Activated CD4-positive, alpha-beta T cell treated with anti-CD3 and anti-CD28 coated beads for 24 hours (primary cell): ENCODE results near the gene ALDH1L2.
A peak's percentile ranks its signal among the peaks of the same experiment; 100 is the strongest.
"Not testable (repeated sequence)": the region's sequence is repeated elsewhere in the genome, so short reads cannot be mapped to it uniquely, and the experiment has no call there.

Source experiments
- DNase-seq, 2 donors: peaks; one replicate each; pipeline ENCODE4 v3.0.0-alpha.2; 2020; ENCODE audit warnings: low read depth in 2 of 2

ALDH1L2 gene

GRCh38 chr12:105084251-105085250 lies at the start of gene ALDH1L2:
ALDH1L2 (minus strand) TSS chr12:105084458; CDS start chr12:105084436, 22 bp downstream.
- peak; percentile 27 to 51 for DNase-seq

GRCh38 chr12:105120551-105120950 lies 36.3 kb upstream of the ALDH1L2 start:
- no peak for DNase-seq

DNA sequence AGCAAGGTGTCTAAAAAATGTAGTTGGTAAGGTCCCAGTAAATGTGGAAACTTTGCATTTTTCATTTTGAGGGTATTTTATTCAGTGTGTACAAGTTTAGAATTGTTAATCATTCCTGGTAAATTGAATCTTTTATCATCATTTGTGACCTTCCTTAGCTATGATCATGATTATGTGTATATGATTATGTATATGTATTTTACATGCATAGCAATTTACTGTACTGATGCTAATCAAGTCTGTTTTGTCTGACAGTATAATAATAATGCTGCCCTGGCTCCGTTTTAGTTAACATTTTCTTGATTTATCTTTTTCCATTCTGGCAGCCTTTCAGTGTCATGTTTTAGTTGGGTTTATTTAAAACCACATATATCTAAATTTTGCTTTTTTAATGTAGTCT lies 32.7 kb upstream of the ALDH1L2 start:
- DNase-seq = no peak

DNA sequence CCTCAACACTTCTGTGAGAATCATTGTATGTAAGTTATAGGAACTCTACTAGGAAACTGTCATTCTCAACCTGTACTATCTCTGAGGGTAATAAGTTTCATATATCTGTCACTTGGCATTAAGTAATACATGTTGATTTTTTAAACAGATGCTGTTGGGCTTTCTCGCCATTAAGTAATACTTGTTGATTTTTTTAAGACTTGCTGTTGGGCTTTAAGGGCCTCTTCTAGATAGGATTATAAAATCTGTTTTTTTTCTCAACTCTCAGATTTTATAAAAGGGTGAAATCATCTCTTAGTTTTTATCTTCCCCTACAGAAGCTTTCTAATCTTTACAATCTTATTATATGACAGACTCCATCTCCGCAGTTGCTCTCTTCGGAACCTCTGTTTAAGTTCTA lies 28.8 kb upstream of the ALDH1L2 start:
- no peak for DNase-seq

DNA sequence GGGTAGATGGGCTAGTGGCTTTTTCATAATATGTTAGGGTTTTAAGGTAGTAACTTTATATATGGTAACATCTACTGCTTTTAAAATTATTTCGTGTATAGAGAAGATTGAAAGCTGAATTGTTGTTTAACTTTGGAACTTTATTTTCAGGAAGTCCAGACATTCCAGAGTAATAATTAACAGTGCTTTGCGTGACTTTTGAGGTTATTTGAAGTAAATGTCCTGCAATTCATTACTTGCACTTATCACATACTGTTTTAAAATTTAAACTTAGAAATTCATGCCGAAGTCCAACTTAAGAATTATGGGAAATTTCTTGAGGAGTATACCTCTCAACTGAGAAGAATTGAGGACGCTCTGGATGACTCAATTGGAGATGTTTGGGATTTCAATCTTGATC lies 26.6 kb upstream of the ALDH1L2 start:
- DNase-seq = no peak

DNA sequence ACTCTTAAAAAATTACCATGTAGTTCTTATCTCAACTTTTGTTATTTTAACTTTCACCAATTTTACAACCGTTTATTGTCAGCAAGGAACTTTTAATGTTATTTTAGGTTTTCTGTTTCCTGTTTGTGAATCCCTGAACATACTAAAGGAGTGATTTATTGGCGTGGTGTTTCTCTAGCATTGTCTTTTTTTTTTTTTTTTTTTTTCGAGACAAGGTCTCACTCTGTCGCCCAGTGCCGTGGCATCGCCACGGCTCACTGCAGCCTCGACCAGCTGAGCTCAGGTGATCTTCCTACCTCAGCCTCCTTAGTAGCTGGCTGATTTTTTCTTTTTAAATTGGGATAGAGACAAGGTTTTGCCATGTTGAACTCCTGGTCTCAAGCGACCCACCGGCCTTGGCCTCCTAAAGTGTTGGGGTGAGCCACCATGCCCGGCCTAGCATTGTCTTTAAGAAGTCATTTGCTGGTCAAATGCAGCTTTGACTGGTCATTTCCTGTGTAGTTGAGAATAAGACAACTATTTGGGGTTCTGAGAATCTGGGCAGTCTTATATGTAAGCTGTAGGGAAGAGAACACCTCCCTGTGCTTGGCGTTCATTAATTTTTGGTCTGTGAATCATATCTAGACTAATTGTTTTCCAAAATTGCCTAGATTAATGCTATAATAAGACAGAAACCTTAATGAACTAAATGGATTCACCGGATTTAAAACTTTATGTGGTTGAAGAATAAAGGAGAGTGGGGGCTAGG lies 25.4 kb upstream of the ALDH1L2 start:
- DNase-seq = no peak

- peak; percentile 86 to 88 for DNase-seq
These were observed 23.5 kb upstream of the ALDH1L2 start, which contains the start of gene WASHC4 for GRCh38 chr12:105107494-105108371. WASHC4 (plus strand) TSS chr12:105107731; CDS start chr12:105107801, 70 bp downstream.

DNA sequence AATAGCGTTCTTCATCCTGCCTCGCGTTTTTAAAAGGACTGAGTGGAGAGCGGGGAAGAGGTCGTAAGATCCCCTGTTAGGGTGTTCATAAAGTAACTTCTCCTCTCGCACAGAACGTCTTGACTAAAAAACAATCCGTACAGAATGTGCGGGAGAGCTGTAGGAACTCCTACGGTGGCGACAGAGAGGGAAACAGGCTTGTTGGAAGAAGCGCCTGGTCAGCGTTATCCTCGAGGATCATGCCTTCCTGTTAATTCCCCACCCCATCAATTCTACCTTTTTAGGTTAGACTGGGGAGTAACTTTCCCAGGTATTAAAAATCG lies 22.9 kb upstream of the ALDH1L2 start:
- DNase-seq = no peak

DNA sequence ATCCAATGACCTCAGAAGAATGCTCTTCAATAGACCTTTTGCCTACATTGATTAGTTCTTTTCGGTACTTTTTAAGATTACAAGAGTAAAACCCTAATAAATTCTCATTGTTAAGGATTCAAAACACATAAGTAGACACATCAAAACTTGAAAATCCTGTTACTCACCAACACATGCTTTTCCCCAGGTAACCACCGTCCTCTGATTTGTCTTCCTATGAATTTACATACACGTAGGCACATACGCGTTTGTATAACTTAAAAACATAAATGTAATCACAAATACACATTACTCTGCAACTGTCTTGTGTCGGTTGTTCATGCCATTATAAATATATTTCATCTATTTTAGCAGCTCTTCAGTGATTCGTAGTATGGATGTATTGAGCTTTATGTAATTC lies 22.4 kb upstream of the ALDH1L2 start:
- no peak for DNase-seq

DNA sequence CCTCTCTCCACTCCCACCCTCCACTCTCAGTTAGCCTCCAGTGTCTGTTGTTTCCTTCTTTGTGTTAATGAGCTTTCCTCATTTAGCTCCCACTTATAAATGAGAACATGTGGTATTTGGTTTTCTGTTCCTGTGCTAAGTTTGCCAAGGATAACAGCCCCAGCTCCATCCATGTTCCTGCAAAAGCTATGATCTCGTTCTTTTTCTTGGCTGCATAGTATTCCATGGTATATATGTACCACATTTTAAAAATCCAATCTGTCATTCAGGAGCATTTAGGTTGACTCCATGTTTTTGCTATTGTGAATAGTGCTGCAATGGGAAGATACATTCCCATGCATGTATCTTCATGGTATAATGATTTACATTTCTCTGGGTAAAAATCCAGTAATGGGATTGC lies 20.5 kb upstream of the ALDH1L2 start:
- DNase-seq = no peak

- DNase-seq = no peak
These were observed 18.4 kb upstream of the ALDH1L2 start for GRCh38 chr12:105102673-105103072.

GRCh38 chr12:105100998-105101397 lies 16.7 kb upstream of the ALDH1L2 start:
- DNase-seq = no peak

- no peak for DNase-seq
These were observed 16.1 kb upstream of the ALDH1L2 start for GRCh38 chr12:105100207-105100985.

- no peak for DNase-seq
These were observed 15.1 kb upstream of the ALDH1L2 start for GRCh38 chr12:105099356-105099755.

- not testable (repeated sequence) for DNase-seq
These were observed 11.1 kb upstream of the ALDH1L2 start for GRCh38 chr12:105095338-105095737.

DNA sequence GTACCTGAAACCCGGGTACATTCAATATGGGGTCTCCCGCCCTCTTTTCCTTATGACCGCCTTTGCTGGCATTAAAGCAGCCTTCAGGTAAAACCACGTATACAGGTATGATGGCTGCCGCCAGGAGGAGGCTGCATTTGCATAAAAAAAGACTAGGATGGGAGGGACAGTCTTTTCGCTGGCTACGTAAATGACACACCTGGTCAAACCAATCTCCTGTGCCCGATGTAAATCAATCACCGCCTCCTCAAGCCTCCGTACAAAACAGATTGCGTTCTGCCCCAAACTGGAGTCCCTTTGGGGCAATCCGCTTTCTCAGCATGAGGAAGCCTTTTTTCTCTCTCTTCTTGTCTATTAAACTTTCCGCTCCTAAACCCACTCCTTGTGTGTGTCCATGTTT lies 8.1 kb upstream of the ALDH1L2 start:
- no peak for DNase-seq

- DNase-seq = no peak
These were observed 7.4 kb upstream of the ALDH1L2 start for GRCh38 chr12:105091476-105092206.

GRCh38 chr12:105090361-105090760 lies 6.1 kb upstream of the ALDH1L2 start:
- no peak for DNase-seq

DNA sequence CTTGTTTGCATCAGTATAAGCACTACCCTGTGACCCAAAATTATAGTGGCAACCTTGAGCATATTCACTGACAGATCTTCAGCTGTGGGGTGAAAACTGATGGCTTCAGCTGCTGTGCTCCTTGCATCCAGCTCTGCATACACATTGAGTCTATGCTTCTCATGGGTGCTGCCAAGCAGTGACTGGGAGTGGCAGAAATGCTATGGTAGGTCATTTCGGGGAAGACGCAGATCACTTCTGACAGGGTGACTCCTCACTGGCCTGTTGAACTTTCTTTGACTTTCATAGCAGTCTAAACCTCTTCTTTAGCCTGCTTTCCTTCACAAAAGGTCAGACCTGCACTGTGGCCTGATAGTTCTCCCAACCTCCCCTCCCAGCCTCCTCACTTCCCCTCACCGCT lies 5.6 kb upstream of the ALDH1L2 start:
- no peak for DNase-seq

GRCh38 chr12:105085501-105085900 lies 1.2 kb upstream of the ALDH1L2 start:
- DNase-seq = no peak
